HG03108 (cell line): Measurements from ENCODE around the gene FBXL20.
"Not testable (repeated sequence)": the region's sequence is repeated elsewhere in the genome, so short reads cannot be mapped to it uniquely, and the experiment has no call there.

Experiments
- ATAC-seq: cut with Tn5 transposase; IDR thresholded peaks from one replicate; pipeline ENCODE4 v1.9.1; 2021; ENCODE audit warnings: moderate library complexity; ENCODE audit not compliant: unreplicated experiment

FBXL20 gene

DNA sequence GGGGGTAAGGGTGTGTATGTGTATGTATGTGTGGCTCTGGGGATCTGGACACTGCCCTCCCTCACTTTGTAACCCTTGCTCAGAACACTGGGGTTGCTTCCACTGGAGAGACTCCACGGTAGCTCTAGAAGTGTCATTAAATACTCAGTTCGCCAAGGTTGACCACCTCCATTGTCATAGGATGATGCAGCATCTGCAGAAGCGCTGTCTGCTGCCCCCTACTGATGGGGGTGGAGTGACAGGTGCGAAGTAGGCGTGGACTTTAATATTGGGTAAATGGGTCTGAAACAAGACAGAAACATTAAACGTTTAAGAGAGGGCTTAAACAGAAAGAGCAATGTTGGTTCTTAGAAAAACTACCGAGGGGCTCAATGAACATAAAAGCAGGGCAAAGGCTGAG, 140.1 kb downstream of the FBXL20 start:
- no peak for ATAC-seq

DNA sequence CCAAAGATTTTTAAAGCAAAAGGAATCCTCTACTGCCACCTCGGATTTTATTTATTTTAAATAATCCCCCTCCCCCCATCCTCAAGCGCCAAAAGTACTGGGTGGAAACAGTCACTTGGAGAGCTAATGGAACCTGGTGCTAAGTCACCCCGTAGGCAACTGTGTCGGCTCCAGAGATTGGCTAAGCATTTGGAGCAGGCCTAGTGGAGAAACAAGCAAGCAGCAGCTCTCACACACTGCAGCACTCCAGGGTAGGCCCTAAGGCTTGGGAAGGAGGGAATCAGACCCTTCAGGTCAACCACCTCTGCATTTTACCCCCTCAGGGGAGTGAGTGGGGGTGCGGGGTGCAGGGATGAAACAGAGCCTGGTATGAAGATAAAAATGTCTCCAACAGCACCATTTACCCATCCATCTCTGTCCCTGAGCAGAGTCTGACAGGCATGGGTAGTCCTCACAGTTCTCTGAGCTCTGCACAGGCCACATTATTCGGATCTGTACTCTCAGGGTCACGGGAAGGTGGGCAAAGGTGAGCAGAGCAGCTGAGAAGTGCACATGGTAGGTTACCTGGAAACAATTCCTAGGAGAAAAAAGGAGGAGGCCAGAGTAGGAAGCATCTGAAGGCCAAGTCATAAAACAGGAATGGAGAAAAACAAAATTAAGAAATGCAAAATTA, 148.5 kb downstream of the FBXL20 start:
- no peak for ATAC-seq

DNA sequence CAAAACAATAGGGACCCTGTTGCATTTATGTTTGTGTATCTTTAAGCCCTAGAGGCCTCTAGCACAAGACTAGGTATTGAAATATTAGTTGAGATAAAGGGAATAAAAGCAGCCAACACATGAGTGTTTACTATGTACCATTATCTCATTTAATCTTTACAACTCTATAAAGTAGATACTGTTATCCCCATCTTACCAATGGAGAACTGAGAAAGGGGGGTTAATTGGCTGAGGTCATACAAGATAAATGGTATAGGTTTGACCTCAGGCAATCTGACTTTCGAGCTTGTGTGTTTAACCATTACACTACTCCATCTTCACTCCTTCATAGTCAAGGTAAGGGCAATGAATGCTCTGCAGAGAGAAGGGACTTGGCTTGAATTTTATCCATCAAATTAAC, 149.4 kb downstream of the FBXL20 start:
- ATAC-seq = no peak

DNA sequence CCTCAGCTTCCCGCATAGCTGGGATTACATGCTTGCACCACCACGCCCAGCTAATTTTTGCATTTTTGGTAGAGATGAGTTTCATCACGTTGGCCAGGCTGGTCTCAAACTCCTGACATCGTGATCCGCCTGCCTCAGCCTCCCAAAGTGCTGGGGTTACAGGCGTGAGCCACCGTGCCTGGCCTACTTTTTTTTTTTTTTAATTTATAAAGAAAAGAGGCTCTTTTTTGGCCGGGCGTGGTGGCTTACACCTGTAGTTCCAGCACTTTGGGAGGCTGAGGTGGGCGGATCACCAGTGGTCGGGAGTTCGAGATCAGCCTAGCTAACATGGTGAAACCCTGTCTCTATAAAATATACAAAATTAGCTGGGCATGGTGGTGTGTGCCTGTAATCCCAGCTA, 151.3 kb downstream of the FBXL20 start:
- not testable (repeated sequence) for ATAC-seq

DNA sequence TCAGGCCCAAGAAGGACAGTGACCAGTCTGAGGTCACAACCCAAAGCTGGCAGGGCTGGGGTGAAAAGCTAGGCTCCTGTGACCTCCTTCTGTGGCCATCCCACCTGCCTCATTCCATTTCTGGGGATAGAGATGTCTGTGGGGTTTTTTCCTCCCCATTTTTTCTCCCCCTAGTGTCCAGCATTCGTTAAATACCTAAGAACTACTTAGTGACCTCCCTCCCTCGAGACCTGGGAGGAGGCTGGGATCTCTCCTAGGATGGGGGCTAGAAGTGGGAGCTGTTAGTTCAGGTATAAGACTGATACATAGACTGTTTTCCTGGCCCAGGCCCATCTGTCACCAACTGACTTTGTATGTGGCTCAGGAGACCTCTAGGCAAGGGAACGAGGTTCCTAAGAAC, 155.2 kb downstream of the FBXL20 start:
- ATAC-seq = no peak

DNA sequence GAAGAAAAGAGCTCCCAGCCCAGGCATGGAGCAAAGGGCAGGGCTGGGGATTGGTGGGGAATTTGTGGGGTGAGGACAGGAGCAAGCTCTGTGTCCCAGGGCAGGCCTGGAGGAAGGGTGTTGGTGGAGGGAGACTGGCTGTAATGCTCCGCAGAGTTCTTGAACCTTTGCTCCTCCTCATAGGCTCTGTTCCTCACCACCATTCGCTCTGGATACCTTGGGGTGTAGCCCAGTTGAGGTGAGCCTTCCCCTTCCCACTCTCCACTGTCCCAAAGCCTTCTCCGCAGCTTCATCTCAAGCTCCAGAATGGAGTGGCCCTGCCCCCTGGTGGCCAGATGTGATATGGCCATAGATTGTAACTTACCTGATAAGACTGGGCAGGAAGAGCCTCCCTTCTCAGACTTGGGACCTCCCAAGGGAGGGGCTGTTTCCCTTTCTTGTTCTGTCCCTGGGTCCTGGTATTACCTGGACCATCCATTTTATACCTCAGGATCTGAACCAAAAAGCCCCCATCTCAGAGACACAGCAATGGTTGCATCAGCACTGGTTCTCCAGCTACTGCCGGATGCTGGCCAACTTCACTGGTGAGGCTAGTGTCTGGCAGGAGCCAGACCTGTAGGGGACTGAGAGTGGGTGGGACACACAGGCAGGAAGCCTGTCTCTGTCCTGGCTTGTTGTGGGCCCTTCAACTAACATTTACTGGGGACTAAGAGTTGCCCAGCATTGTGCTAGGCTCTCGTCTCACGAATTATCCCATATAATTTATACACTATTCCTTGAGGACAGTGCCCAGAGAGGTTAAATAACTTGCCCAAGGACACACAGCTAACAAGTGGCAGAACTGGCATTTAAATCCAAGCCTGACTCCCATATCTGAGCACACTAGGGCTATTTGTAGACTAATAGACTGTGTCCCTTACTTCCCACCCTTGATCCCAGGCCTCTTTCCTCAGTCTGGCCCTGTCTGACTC, 156.5 kb downstream of the FBXL20 start:
- ATAC-seq = no peak

DNA sequence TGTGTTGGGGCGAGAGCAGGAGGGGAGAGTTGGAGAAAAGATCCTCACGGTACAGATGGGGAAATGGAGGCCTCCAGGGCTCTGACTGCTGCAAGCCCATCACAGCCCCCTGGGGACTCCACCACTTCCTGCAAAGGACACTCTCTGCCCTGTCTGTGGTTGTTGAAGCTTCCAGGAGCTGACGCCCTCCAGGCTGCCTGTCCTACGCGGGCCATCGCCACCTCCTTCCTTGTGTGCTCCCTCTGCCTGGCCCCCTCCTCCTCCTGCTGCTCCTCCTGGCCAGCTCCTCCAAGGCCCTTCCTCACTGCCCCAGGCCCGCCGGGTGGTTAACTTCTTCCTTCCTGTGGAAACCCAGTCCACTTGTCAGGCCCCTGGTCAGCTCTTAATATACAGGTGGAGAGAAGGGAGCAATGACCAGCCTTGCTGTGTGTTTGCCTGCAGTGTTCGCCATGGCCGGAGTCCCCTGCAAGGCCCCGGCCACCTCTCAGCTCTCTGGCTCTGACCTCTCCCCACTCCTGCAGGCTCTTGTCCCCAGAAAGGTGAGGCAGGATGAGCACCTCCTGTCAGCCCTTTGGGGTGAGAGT, 157.3 kb downstream of the FBXL20 start:
- ATAC-seq = no peak

DNA sequence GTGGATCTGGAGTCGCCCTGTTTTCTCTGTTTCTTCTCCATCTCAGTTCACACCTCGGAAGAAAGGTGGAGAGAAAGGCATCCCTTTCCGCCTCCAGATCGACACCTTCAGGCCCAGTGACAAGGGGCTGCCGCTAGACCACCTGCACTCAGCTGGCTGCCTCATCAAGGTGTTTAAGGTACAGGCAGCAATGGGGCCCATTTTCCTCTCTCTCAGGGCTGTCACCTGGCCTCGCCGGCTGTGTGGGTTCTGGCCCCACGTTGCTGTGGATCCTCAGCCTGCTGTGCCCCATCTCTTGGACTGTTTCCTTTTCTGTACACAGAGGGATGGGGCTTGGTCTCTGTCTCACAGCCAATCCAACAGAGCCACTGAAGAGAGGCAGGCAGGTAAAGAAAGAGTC, 158.3 kb downstream of the FBXL20 start:
- ATAC-seq = no peak

DNA sequence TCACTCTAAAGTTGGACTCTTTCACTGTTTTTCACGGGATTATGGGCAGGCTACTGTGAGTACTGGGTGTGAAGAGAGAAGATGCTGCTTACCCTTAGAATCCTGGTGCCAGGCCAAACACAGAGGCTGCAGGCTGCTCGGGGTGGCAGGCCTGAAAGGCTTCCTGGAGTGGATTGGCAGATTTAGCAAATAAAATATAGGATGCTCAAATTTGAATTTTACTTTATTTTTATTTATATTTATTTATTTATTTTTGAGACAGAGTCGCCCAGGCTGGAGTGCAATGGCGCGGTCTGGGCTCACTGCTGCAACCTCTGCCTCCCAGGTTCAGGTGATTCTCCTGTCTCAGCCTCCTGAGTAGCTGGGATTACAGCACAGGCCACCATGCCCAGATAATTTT, 160.8 kb downstream of the FBXL20 start:
- no peak for ATAC-seq

DNA sequence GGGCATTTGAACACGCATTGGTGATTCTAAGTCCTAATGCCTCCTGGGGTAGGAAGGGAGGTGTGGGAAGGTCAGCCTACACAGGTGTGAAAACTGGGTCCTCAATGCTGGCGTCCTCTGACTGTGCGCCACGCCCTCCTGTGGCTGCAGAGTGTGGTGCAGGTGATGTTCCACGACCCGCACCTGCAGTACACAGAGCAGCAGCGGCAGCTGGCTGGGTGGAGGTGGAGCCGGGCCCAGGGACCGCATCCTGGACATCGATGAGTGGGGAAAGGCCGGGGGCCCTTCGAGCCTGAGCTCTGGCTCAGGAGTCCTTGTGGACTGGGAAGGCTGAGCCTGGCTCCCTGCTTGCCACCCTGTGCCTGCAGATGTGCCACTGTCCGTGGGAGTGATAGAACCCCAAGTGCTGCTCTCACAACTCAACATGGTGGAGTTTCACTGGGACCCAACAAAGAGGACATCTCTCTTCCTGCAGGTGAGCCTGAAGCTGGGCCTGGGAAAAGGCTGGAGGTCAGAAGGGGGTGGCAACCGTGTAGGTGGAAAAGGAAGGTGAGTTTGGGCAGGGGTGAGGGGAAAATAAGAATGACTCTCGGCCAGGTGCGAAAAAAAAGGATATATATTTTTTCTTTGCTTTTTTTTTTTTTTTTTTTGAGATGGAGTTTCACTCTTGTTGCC, 161.6 kb downstream of the FBXL20 start:
- ATAC-seq = no peak

DNA sequence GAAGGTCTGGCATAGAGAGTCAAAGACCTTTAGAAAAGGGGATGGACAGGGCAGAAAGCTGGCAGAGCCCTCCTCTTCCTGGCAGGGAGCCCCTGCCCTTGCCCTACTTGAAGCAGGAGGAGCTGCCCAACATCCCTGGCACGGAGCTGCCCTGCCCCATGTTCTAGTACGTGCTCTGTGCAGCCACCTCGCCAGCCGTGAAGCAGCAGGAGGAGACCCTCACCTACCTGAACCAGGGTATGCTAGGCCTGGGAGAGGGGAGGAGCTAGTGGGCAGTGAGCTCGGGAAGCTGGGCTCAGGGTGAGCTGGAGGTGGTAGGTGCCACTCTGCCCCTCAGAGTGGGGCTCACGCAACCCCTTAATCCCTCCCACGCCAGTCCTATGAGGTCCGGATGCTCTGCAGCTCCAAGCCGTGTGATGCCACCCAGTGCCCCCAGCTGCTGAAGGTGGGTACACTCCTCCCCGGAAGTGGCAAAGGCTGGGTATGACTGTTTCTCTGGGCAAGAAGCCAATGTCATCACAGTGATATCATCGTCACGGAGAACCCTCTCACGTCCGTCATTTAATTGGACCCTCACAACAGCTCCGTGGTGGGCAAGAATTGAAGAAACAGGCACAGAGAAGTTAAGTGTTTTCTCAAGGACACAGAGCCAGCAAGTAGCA, 163.0 kb downstream of the FBXL20 start:
- ATAC-seq = no peak

DNA sequence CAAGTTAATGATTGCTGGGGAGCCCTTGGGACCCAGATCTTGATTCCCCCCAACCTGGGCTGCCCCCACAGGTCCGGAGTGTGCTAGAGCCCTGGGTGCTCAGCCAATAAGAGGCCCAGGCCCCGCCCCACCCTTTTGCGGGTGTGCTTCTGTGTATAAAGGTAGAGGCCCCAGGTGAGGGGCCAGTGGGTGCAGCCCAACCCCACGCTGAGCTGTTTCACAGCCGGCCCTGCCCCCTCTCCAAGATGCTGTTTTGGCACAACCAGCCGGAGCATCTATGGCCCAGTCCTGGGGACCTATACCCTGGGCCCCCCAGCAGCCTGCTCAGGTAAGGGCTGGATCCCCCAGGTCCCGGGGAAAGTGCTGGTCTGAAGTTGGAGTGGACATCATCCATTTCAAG, 163.8 kb downstream of the FBXL20 start:
- no peak for ATAC-seq

DNA sequence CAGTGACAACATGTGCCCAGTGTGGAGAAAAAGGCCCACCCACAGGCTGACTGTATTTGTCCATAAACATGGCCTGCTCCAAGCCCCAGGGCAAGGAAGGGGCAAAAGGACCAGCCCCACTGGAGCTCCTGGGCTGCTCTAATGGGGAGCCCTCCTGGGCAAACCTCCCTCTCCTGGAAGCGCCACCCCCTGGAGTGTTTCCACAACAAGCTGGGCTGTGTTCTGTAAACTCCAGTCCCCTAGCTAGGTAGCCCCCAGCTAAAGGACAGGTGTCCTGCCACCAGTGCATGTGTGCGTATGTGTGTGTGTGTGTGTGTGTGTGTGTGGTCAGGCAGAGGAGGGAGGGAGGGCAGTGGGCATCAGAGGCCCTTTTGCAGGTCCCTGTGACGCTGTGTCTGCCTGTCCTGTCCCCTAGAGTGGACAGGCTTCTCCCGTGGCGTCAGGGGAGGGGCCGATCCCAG, 164.4 kb downstream of the FBXL20 start:
- no peak for ATAC-seq

DNA sequence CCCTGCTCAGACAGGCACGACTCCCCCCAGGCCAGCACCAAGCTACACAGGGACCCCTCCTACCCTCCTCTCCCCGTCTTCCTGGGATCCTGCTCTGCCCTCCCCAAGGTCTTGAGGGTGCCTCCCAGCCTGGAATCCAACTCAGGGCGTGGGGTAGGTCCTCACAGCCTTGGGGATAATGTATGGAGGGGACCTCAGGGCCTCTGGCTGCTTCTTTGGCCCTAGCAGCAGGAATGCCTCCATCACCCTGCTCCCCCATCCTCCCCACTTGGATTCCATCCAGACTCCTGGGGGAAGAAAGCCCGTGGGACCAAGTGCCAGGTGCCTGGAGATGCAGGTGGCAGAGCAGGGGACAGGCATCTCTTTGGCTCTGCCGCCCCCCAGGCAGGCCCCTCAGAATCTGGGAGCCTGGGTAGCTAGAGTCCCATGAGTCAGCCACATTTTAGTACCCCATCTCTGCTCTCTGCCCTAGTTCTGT, 164.9 kb downstream of the FBXL20 start:
- no peak for ATAC-seq

DNA sequence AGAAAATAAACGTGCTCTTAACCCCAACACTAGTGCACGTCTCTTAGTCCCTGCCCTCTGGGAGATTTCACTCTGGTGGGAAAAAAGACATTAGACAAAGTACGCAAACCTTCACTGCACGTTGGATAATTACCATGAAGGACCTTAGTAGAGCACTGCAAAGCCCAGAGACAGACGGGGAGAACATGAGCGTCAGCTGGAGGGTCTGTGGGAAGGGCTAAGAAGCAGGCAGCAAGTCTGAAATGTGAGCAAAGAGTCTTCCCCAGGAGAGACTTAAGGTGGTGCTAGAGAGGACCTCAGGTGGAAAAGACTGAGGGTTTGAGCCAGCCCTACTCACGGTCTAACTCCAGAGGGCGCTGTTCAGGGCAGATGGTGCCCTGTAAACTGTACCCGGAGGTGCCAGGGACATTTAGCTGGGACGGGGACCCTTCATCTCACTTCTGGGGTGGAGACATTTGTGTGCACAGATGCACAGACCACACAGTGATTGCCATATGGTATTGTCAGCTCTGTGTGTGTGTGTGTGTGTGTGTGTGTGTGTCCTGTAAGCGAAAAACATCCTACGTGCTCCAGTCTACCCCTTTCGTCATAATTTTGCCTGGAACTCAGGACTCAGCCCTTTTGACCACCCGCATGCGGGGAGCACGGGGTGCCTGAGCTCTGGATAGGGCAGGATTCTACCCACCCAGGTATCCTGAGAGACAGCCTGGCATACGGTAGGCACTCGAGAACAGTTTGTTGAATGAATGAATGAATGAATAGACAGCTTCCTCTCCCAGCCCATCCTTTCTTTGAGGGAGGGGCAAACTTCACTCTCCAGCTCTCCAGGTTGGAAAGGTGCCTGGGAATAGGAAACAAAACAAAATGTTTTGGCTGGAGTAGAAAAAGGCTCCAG, 165.6 kb downstream of the FBXL20 start:
- ATAC-seq = no peak

DNA sequence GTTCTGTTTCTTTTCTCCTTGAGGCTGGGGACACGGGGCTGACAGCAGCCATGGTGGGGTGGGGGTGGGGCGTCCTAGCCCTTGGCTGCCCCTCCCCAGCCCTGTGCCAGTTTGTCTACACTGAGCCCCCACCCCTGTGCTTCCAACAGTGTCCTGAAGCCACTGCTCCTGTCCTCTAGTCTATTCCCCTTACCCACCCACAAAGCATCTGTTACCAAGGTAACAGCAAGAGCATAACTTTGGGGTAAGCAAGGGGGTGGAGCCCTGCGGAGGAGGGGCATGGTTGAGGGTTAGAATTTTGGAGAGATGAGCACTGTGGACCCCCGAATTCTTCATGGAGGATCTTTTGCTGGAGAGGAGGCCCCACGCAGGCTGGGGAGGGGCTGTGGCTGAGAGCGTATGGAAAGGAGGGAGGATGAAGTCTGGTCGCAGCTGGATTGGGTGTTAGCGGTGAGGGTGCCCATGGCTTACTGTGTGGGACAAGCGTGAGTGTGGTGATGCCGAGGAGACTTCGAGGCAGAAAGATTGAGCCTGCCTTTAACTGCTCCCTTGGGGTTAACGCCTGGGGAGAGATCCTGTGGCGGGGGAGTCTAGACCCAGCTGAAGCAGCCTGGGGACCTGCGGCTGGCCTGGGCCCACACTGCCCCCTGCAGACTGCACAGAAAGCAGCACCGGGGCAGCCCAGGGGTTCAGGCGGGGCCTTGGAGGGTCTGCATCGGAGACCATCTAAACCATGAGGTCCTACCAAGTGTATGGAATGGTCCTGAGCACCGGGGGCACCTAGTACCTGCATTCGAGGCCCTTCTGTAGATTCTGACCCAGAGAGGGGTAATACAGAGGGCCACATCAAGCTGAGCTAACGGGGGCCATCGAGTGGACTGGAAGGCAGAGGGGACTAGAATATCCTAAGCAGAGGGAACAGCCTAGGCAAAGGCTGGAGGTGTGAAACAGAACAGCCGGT, 169.6 kb downstream of the FBXL20 start:
- no peak for ATAC-seq

DNA sequence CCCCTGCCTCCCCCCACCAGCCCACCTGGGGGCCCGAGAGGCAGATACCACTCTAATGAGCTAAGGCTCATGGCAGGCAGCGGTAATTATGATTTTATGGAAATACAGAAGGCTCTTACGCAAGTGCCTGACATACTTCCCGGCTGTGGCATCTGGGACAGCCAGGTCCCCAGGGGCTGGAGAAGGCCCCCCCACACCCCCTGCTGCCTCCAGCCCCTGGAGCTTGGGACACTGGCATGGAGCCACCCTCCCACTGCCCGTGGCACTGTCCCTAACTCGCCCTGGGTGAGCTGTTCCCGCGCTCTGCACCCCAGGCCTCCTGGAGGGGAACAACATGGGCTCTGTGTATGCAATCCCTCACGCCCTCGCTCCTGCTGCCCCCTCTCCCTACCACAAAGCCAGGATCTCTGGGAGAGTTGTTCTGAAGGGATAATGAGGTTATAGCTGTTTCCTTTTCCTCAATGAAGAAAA, 170.3 kb downstream of the FBXL20 start:
- no peak for ATAC-seq

DNA sequence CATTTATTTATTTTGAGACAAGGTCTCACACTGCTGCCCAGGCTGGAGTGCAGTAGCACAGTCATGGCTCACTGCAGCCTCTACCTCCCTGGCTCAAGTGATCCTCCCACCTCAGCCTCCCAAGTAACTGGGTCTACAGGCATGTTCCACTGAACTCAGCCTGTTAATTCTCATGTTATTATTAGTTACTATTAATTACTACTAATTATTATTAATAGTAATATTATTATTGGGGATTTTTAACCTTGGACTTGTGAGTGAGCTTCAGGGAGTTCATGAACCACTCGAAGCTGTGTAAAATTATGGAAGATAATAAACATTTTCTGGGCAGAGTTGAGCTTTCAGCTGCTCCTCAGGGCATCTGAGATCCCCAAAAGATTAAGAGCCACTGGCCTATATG, 171.1 kb downstream of the FBXL20 start:
- ATAC-seq = no peak
